ENCODE results near the gene INPP4A. TPM values are rescaled to one million over a fixed set of nuclear protein-coding genes. Genes with fewer than 3 reads are reported as not detected.

INPP4A gene
- total and polyA plus RNA-seq, 2 experiments from 2014 or later, result 7.9 to 13.1 TPM

DNA sequence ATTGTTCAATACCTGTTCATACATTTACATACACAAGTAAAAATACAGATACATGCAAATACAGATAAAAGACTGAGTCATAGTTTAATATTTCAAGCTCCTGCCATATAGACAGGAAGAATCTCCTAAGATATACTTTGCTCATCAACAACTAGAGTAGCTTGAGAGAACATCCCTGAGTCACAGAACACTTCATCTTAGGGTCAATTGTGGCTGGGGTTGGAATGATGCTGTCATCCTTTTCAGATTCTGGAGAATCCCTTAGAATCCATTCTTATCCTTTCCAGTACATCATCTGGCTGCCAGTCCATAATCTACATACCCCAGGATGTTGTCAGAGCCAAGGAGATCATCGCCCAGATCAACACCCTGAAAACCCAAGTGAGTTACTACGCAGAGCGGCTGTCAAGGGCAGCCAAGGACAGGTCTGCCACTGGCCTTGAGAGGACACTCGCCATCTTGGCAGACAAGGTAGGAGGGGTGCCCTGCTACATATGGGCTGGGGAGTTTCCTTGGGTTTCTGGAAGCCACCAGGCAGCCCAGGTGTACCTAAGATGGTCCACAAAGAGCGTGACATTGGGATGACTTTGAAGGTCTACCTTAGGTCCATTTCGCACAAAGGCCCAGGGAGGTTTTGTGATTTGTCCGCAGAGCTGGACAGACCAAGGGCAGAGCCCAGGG lies 108.0 kb downstream of the INPP4A start:
- no peaks in the 10 kb centered on the region for H3K9me3 ChIP-seq (ENCODE audit: low read depth)
- no peak overlapping the region for H3K4me3 ChIP-seq
- no peaks in the 10 kb centered on the region for H4K20me1 ChIP-seq (ENCODE audit: insufficient read depth, poor library complexity, severe bottlenecking)
- 94% methylated on average over 7 of the region's 7 CpGs for WGBS (ENCODE audit: low lambda C conversion rate, missing lambda C conversion rate)
- H3K79me2 ChIP-seq, result no peaks in the 10 kb centered on the region
- no peaks in the 10 kb centered on the region for H3K27me3 ChIP-seq
- H3K9me2 ChIP-seq (replicated peaks; ENCODE audit: insufficient read depth), result no peaks in the 10 kb centered on the region
- H2AFZ ChIP-seq, result no peak overlapping the region
- TF ChIP-seq, protein P1, sequence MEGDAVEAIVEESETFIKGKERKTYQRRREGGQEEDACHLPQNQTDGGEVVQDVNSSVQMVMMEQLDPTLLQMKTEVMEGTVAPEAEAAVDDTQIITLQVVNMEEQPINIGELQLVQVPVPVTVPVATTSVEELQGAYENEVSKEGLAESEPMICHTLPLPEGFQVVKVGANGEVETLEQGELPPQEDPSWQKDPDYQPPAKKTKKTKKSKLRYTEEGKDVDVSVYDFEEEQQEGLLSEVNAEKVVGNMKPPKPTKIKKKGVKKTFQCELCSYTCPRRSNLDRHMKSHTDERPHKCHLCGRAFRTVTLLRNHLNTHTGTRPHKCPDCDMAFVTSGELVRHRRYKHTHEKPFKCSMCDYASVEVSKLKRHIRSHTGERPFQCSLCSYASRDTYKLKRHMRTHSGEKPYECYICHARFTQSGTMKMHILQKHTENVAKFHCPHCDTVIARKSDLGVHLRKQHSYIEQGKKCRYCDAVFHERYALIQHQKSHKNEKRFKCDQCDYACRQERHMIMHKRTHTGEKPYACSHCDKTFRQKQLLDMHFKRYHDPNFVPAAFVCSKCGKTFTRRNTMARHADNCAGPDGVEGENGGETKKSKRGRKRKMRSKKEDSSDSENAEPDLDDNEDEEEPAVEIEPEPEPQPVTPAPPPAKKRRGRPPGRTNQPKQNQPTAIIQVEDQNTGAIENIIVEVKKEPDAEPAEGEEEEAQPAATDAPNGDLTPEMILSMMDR (IDR thresholded peaks at IDR 0.05; ENCODE audit: poor library complexity), result no peak
- TF ChIP-seq EZH2 (IDR thresholded peaks at IDR 0.05; ENCODE audit: borderline replicate concordance) (no peak), EZH2phosphoT487 (IDR thresholded peaks at IDR 0.05; ENCODE audit: low read depth, severe bottlenecking, unreplicated experiment) (no peak)
- H3K4me1 ChIP-seq (ENCODE audit: insufficient read depth), result no peaks in the 10 kb centered on the region
- DNase-seq (ENCODE audit: low spot score), result no peak
- no peak overlapping the region for H3K27ac ChIP-seq
- H3K36me3 ChIP-seq (replicated peaks; ENCODE audit: insufficient read depth, low read depth), result no peaks in the 10 kb centered on the region
- no peak overlapping the region for H3K4me2 ChIP-seq

DNA sequence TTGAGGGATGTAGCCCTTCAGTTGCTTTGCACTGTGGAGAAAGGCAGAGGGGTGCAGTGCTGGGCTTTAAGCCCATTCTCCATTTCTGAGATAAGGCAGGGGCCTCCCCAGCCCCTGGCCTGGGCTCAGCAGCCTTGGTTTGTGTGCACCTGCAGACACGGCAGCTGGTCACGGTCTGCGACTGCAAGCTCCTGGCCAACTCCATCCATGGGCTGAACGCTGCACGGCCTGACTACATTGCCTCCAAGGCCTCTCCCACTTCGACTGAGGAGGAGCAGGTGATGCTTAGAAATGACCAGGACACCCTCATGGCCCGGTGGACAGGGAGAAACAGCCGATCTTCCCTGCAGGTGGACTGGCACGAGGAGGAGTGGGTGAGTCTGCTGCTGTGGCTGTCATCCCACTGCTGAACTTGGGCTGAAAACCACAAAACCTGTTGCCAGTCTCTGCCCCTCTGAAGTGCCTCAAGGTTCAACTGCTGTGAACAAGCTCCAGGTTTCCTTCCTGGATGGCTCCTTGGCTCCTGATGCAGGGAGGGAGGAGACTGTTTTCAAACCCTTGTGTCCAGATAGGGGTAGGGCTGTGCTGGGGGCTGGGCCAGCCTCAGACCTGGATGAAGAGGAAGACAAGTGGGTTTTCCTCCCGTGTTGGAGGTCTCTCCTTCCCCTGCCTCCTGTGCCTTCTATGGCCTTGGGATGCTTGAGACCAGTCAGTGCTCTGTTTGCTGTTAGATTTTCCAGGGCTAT lies 109.6 kb downstream of the INPP4A start:
- H3K36me3 ChIP-seq (replicated peaks; ENCODE audit: insufficient read depth, low read depth), result no peaks in the 10 kb centered on the region
- no peaks in the 10 kb centered on the region for H3K79me2 ChIP-seq
- DNase-seq (ENCODE audit: low spot score), result no peak
- no peak overlapping the region for H3K27ac ChIP-seq
- no peak overlapping the region for H2AFZ ChIP-seq
- H3K9me3 ChIP-seq (ENCODE audit: low read depth), result no peaks in the 10 kb centered on the region
- no peak overlapping the region for H3K4me3 ChIP-seq
- no peaks in the 10 kb centered on the region for H3K9me2 ChIP-seq (replicated peaks; ENCODE audit: insufficient read depth)
- WGBS (ENCODE audit: low lambda C conversion rate, missing lambda C conversion rate), result 94% methylated on average over 10 of the region's 10 CpGs
- no peaks in the 10 kb centered on the region for H3K4me1 ChIP-seq (ENCODE audit: insufficient read depth)
- no peak overlapping the region for H3K4me2 ChIP-seq
- H4K20me1 ChIP-seq (ENCODE audit: insufficient read depth, poor library complexity, severe bottlenecking), result no peaks in the 10 kb centered on the region
- TF ChIP-seq EZH2phosphoT487 (IDR thresholded peaks at IDR 0.05; ENCODE audit: low read depth, severe bottlenecking, unreplicated experiment), result no peak
- TF ChIP-seq, protein P1 (IDR thresholded peaks at IDR 0.05; ENCODE audit: poor library complexity), result no peak
- no peak for TF ChIP-seq EZH2 (IDR thresholded peaks at IDR 0.05; ENCODE audit: borderline replicate concordance)
- H3K27me3 ChIP-seq, result no peaks in the 10 kb centered on the region

DNA sequence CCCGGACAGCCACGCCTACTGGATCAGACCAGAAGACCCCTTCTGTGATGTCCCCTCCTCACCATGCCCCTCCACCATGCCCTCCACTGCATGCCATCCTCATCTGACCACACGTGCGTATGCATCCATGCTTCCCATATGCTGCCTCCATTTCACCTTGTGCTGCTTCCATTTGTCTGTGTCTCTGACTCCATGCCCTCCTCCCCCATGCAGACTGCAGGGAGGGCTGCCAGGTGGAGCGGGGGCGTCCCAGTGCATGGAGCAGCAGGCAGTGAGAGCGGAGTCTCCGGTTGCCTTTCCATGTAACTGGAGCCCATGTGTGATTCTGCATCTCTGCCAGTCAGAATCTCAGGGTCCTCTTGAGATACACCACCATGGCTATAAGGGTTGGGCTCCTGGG lies 111.0 kb downstream of the INPP4A start:
- 96% methylated on average over 8 of the region's 8 CpGs for WGBS (ENCODE audit: low lambda C conversion rate, missing lambda C conversion rate)
- no peak for DNase-seq (ENCODE audit: low spot score)
- Histone ChIP-seq H3K36me3 (replicated peaks; ENCODE audit: insufficient read depth, low read depth) (no peaks in the 10 kb centered on the region), H3K79me2 (no peaks in the 10 kb centered on the region), H3K4me1 (ENCODE audit: insufficient read depth) (no peaks in the 10 kb centered on the region), H3K27ac (no peak overlapping the region), H3K27me3 (no peaks in the 10 kb centered on the region), H3K4me2 (no peak overlapping the region), H3K9me2 (replicated peaks; ENCODE audit: insufficient read depth) (no peaks in the 10 kb centered on the region), H4K20me1 (ENCODE audit: insufficient read depth, poor library complexity, severe bottlenecking) (no peaks in the 10 kb centered on the region), H2AFZ (no peak overlapping the region), H3K9me3 (ENCODE audit: low read depth) (no peaks in the 10 kb centered on the region), H3K4me3 (no peak overlapping the region)
- TF ChIP-seq EZH2phosphoT487 (IDR thresholded peaks at IDR 0.05; ENCODE audit: low read depth, severe bottlenecking, unreplicated experiment), result no peak
- no peak for TF ChIP-seq EZH2 (IDR thresholded peaks at IDR 0.05; ENCODE audit: borderline replicate concordance)
- TF ChIP-seq, protein P1 (IDR thresholded peaks at IDR 0.05; ENCODE audit: poor library complexity), result no peak

Measured in hepatocyte (in vitro differentiated cells).